OCI-LY1 (cell line): Measurements from ENCODE around the gene ELOVL1.

Experiments used
- H2AFZ ChIP-seq: fragments of 200-600 bp; sonication (generic), shearing (Covaris generic); 2 replicates; pipeline ENCODE4 v1.6.0; 2014; ENCODE audit warnings: antibody characterized with exemption, mild to moderate bottlenecking, low read length
- H3F3A ChIP-seq: fragments of 200-600 bp; sonication (generic), shearing (Covaris generic); 2 replicates; pipeline ENCODE4 v1.6.0; 2014; ENCODE audit warnings: mild to moderate bottlenecking, antibody characterized with exemption, low read length, moderate library complexity; ENCODE audit not compliant: insufficient read depth
- H3K27ac ChIP-seq: fragments of 200-600 bp; sonication (generic); 2 replicates; pipeline ENCODE4 v1.5.1; 2014; ENCODE audit warnings: low read length, mixed run types, mild to moderate bottlenecking, low read depth; ENCODE audit not compliant: poor library complexity, severe bottlenecking
- H3K27me3 ChIP-seq: fragments of 200-600 bp; sonication (generic); 2 replicates; pipeline ENCODE4 v1.6.0; 2014; ENCODE audit warnings: antibody characterized with exemption, mild to moderate bottlenecking, low read length, moderate library complexity; ENCODE audit not compliant: insufficient read depth
- H3K36me3 ChIP-seq: fragments of 200-600 bp; sonication (generic); 2 replicates; pipeline ENCODE4 v1.6.1; 2014; ENCODE audit warnings: mild to moderate bottlenecking, antibody characterized with exemption, low read length, moderate library complexity, mixed read lengths; ENCODE audit not compliant: insufficient read depth
- H3K4me1 ChIP-seq: fragments of 200-600 bp; sonication (generic); 2 replicates; pipeline ENCODE4 v1.5.1; 2014; ENCODE audit warnings: mild to moderate bottlenecking, low read length, moderate library complexity; ENCODE audit not compliant: insufficient read depth, severe bottlenecking
- H3K4me2 ChIP-seq: fragments of 200-600 bp; sonication (generic), shearing (Covaris generic); 2 replicates; pipeline ENCODE4 v1.6.1; 2014; ENCODE audit warnings: low read length
- H3K4me3 ChIP-seq: fragments of 200-600 bp; sonication (generic); 2 replicates; pipeline ENCODE4 v1.5.1; 2014; ENCODE audit warnings: low read length, low read depth, mild to moderate bottlenecking, mixed read lengths; ENCODE audit not compliant: poor library complexity, severe bottlenecking
- H3K79me2 ChIP-seq: fragments of 200-600 bp; shearing (Covaris generic); 2 replicates; pipeline ENCODE4 v1.6.1; 2016; ENCODE audit warnings: mixed run types, low read length, mixed read lengths; ENCODE audit not compliant: insufficient read depth
- H3K9ac ChIP-seq: fragments of 200-600 bp; sonication (generic), shearing (Covaris generic); 2 replicates; pipeline ENCODE4 v1.6.1; 2014; ENCODE audit warnings: mild to moderate bottlenecking, low read length, mixed read lengths
- H3K9me2 ChIP-seq: fragments of 200-600 bp; sonication (generic), shearing (Covaris generic); 2 replicates; pipeline ENCODE4 v1.6.1; 2014; ENCODE audit warnings: low read depth, mild to moderate bottlenecking, low read length, mixed read lengths
- H3K9me3 ChIP-seq: fragments of 200-600 bp; shearing (Covaris generic); 2 replicates; pipeline ENCODE4 v1.6.1; 2014; ENCODE audit warnings: low read length, mixed read lengths
- H4K20me1 ChIP-seq: fragments of 200-600 bp; sonication (generic), shearing (Covaris generic); 2 replicates; pipeline ENCODE4 v1.6.0; 2016; ENCODE audit warnings: mild to moderate bottlenecking, low read length; ENCODE audit not compliant: insufficient read depth
- CTCF ChIP-seq: fragments of 200-600 bp; sonication (generic), shearing (Covaris generic); IDR thresholded peaks from 2 replicates; pipeline ENCODE4 v1.5.1; 2017; ENCODE audit warnings: mild to moderate bottlenecking, antibody characterized with exemption, low read length, moderate library complexity, mixed read lengths
- EZH2 ChIP-seq: fragments of 200-600 bp; sonication (generic), shearing (Covaris generic); IDR thresholded peaks from 2 replicates; pipeline ENCODE4 v1.8.0; 2017; ENCODE audit warnings: borderline replicate concordance, mixed run types, mild to moderate bottlenecking, antibody characterized with exemption, low read length, moderate library complexity, mixed read lengths

Gene ELOVL1

GRCh38 chr1:43376723-43377235 lies 9.0 kb upstream of the ELOVL1 start:
- Histone ChIP-seq H3K4me3 (no peak overlapping the region), H3K9me2 (no peaks in the 10 kb centered on the region), H3K4me2 (no peak overlapping the region), H3K4me1 (no peaks in the 10 kb centered on the region), H3F3A (no peaks in the 10 kb centered on the region), H3K9ac (no peak overlapping the region), H2AFZ (no peak overlapping the region), H3K36me3 (peaks cover 7% of the 10 kb centered on the region; the same call in 1 of the 2 replicates), H4K20me1 (no peaks in the 10 kb centered on the region), H3K27me3 (no peaks in the 10 kb centered on the region), H3K79me2 (no peaks in the 10 kb centered on the region), H3K9me3 (no peaks in the 10 kb centered on the region), H3K27ac (no peak overlapping the region)
- TF ChIP-seq CTCF (no peak), EZH2 (no peak)

- no peaks in the 10 kb centered on the region for H3K79me2 ChIP-seq
- H3K4me2 ChIP-seq, result no peak overlapping the region
- no peaks in the 10 kb centered on the region for H3F3A ChIP-seq
- no peak overlapping the region for H2AFZ ChIP-seq
- no peaks in the 10 kb centered on the region for H3K9me3 ChIP-seq
- H3K27ac ChIP-seq, result no peak overlapping the region
- no peak overlapping the region for H3K9ac ChIP-seq
- H3K4me3 ChIP-seq, result no peak overlapping the region
- H3K27me3 ChIP-seq, result no peaks in the 10 kb centered on the region
- TF ChIP-seq EZH2 (no peak), CTCF (no peak)
- H3K4me1 ChIP-seq, result peaks cover 8% of the 10 kb centered on the region
- no peaks in the 10 kb centered on the region for H4K20me1 ChIP-seq
- no peaks in the 10 kb centered on the region for H3K36me3 ChIP-seq
- H3K9me2 ChIP-seq, result no peaks in the 10 kb centered on the region
These were observed 5.5 kb upstream of the ELOVL1 start for GRCh38 chr1:43373066-43373940.

GRCh38 chr1:43372172-43372571 lies 4.4 kb upstream of the ELOVL1 start:
- Histone ChIP-seq H3K9ac (no peak overlapping the region), H3K27me3 (no peaks in the 10 kb centered on the region), H3K79me2 (no peaks in the 10 kb centered on the region), H2AFZ (no peak overlapping the region), H3F3A (no peaks in the 10 kb centered on the region), H3K4me1 (peaks cover 8% of the 10 kb centered on the region), H4K20me1 (no peaks in the 10 kb centered on the region), H3K36me3 (no peaks in the 10 kb centered on the region), H3K4me3 (no peak overlapping the region), H3K4me2 (no peak overlapping the region), H3K9me2 (no peaks in the 10 kb centered on the region), H3K27ac (no peak overlapping the region), H3K9me3 (no peaks in the 10 kb centered on the region)
- no peak for TF ChIP-seq EZH2
- no peak for TF ChIP-seq CTCF
